Fibroblast of skin of left biceps (primary cell): ENCODE measurements around the gene RGS9.

Experiments
- DNase-seq, 2 experiments: peaks; one replicate each; pipeline ENCODE4 v3.0.0-alpha.2; 2013; ENCODE audit warnings: low read depth in 2 of 2

RGS9 gene

GRCh38 chr17:65181237-65182061, 44.3 kb downstream of the RGS9 start:
- no peak for DNase-seq

GRCh38 chr17:65182233-65182632, 45.1 kb downstream of the RGS9 start:
- DNase-seq, result no peak

- DNase-seq, result peak; percentile 57 to 60
Measured at GRCh38 chr17:65183736-65184135, 46.6 kb downstream of the RGS9 start.

- no peak for DNase-seq
Measured at GRCh38 chr17:65184235-65184959, 47.2 kb downstream of the RGS9 start.

- no peak for DNase-seq
Measured at GRCh38 chr17:65185062-65185461, 47.9 kb downstream of the RGS9 start.

- no peak for DNase-seq
Measured at GRCh38 chr17:65185668-65186382, 48.7 kb downstream of the RGS9 start.

GRCh38 chr17:65190467-65191097, 53.4 kb downstream of the RGS9 start:
- DNase-seq, result no peak

GRCh38 chr17:65191811-65192740, 54.9 kb downstream of the RGS9 start:
- DNase-seq, result peak in 1 of 2 experiments; percentile 10

GRCh38 chr17:65193305-65193704, 56.1 kb downstream of the RGS9 start:
- DNase-seq, result no peak

GRCh38 chr17:65193716-65194293, 56.6 kb downstream of the RGS9 start:
- no peak for DNase-seq

- no peak for DNase-seq
Measured at GRCh38 chr17:65194670-65195334, 57.6 kb downstream of the RGS9 start.

- DNase-seq, result no peak
Measured at GRCh38 chr17:65195716-65196115, 58.5 kb downstream of the RGS9 start.

GRCh38 chr17:65196617-65197016, 59.4 kb downstream of the RGS9 start:
- no peak for DNase-seq

GRCh38 chr17:65197201-65197600, 60.0 kb downstream of the RGS9 start:
- no peak for DNase-seq

GRCh38 chr17:65198653-65199382, 61.6 kb downstream of the RGS9 start:
- peak; percentile 10 to 20 for DNase-seq

- DNase-seq, result no peak
Measured at GRCh38 chr17:65201331-65201730, 64.2 kb downstream of the RGS9 start.

- no peak for DNase-seq
Measured at GRCh38 chr17:65202844-65203571, 65.8 kb downstream of the RGS9 start.

- no peak for DNase-seq
Measured at GRCh38 chr17:65204001-65204400, 66.8 kb downstream of the RGS9 start.

- no peak for DNase-seq
Measured at GRCh38 chr17:65205655-65206054, 68.5 kb downstream of the RGS9 start.
